ENCODE results near the gene NPTX2. TPM values are rescaled to one million over a fixed set of nuclear protein-coding genes. Genes with fewer than 3 reads are reported as not detected.
"Not testable (repeated sequence)": the region's sequence is repeated elsewhere in the genome, so short reads cannot be mapped to it uniquely, and the experiment has no call there.

Gene NPTX2, protein sequence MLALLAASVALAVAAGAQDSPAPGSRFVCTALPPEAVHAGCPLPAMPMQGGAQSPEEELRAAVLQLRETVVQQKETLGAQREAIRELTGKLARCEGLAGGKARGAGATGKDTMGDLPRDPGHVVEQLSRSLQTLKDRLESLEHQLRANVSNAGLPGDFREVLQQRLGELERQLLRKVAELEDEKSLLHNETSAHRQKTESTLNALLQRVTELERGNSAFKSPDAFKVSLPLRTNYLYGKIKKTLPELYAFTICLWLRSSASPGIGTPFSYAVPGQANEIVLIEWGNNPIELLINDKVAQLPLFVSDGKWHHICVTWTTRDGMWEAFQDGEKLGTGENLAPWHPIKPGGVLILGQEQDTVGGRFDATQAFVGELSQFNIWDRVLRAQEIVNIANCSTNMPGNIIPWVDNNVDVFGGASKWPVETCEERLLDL
- 9.2 TPM for polyA plus RNA-seq
- long read RNA-seq, donor 1, result 0 reads
- long read RNA-seq, donor 2, partial matches to known transcripts, result 5 of 5 reads
- long read RNA-seq, donor 2, other reads (novel, unspliced or antisense), result 0 of 5 reads
- long read RNA-seq, donor 3, result 0 reads
- long read RNA-seq, donor 4, result 0 reads
- long read RNA-seq, donor 5, result 0 reads
- long read RNA-seq, donor 6, result 0 reads
- long read RNA-seq, donor 7, result 0 reads
- long read RNA-seq, donor 8, partial matches to known transcripts, result 0 of 1 reads
- long read RNA-seq, donor 8, other reads (novel, unspliced or antisense), result 0 of 1 reads
- long read RNA-seq, donor 9, partial matches to known transcripts, result 10 of 13 reads
- long read RNA-seq, donor 9, other reads (novel, unspliced or antisense), result 0 of 13 reads
- long read RNA-seq, donor 10, partial matches to known transcripts, result 0 of 2 reads
- long read RNA-seq, donor 10, other reads (novel, unspliced or antisense), result 0 of 2 reads
- long read RNA-seq, donor 11, partial matches to known transcripts, result 0 of 1 reads
- long read RNA-seq, donor 11, other reads (novel, unspliced or antisense), result 0 of 1 reads

DNA sequence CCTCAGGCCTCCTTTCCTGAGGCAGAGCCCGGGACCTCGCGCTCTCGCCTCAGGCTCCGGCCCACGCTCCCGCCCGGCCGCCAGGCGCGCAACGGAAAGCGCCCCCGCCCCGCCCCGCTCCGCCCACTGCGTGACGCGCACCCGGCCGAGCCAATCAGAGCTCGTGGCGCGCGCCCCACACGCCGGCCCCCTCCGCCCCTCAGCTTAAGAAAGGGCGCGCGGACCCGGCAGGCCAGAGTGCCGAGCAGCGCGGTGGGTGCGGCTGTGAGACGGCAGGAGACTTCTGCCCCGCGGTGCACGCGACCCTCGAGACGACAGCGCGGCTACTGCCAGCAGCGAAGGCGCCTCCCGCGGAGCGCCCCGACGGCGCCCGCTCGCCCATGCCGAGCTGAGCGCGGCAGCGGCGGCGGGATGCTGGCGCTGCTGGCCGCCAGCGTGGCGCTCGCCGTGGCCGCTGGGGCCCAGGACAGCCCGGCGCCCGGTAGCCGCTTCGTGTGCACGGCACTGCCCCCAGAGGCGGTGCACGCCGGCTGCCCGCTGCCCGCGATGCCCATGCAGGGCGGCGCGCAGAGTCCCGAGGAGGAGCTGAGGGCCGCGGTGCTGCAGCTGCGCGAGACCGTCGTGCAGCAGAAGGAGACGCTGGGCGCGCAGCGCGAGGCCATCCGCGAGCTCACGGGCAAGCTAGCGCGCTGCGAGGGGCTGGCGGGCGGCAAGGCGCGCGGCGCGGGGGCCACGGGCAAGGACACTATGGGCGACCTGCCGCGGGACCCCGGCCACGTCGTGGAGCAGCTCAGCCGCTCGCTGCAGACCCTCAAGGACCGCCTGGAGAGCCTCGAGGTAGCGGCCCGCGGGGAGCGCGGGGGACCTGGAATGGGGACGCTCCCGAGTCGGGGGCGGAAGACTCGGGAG is at the start of gene NPTX2:
Gene NPTX2, plus strand, starts transcription at position 235 of the 909 bp plus-strand sequence. Its CDS starts 177 bp downstream, at position 412.
- no peak within 1 kb of the TSS for H3K27ac ChIP-seq (ENCODE audit: low read length)
- peak within 1 kb of the TSS; percentile 23 for H3K4me3 ChIP-seq (ENCODE audit: low read length)
- H3K27me3 ChIP-seq (ENCODE audit: control insufficient read depth, insufficient read depth, low read length), result peaks cover 69% of the 10 kb centered on the region
- no peaks in the 10 kb centered on the region for H3K36me3 ChIP-seq (ENCODE audit: control insufficient read depth, insufficient read depth, low read length)
- H3K9me3 ChIP-seq (ENCODE audit: control insufficient read depth, low read depth, low read length), result peaks cover 11% of the 10 kb centered on the region
- DNase-seq, result peak in 1 of 2 donors; percentile 49
- H3K4me1 ChIP-seq (ENCODE audit: control insufficient read depth, insufficient read depth, low read length), result no peaks in the 10 kb centered on the region
- WGBS (ENCODE audit: insufficient coverage, low lambda C conversion rate), result no CpG with 5 or more reads among the region's 130 CpGs

DNA sequence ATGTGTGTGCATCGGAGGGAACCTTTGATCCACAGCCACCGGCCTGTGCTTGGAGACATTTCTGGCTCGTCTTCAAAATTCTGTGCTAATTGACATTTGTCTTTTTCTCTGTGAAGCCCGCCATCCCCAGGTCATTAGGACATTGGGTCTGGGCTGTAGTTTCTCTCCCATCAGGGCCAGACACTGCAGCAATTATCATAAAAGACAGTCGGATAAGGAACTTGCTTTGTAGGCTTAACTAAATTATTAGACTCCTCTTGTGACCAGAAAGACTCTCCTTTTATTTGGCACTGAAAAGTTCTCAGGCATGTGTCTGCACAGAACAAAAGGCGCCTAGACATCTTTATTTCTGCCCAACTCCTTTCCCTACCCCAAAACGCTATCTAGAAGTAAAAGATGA is 49.1 kb upstream of the NPTX2 start:
- Histone ChIP-seq H3K4me1 (ENCODE audit: control insufficient read depth, insufficient read depth, low read length) (no peaks in the 10 kb centered on the region), H3K27me3 (ENCODE audit: control insufficient read depth, insufficient read depth, low read length) (peaks cover 9% of the 10 kb centered on the region), H3K36me3 (ENCODE audit: control insufficient read depth, insufficient read depth, low read length) (no peaks in the 10 kb centered on the region), H3K4me3 (ENCODE audit: low read length) (no peak overlapping the region), H3K27ac (ENCODE audit: low read length) (no peak overlapping the region), H3K9me3 (ENCODE audit: control insufficient read depth, low read depth, low read length) (no peaks in the 10 kb centered on the region)
- no peak for DNase-seq
- WGBS (ENCODE audit: insufficient coverage, low lambda C conversion rate), result no CpG with 5 or more reads among the region's 7 CpGs

DNA sequence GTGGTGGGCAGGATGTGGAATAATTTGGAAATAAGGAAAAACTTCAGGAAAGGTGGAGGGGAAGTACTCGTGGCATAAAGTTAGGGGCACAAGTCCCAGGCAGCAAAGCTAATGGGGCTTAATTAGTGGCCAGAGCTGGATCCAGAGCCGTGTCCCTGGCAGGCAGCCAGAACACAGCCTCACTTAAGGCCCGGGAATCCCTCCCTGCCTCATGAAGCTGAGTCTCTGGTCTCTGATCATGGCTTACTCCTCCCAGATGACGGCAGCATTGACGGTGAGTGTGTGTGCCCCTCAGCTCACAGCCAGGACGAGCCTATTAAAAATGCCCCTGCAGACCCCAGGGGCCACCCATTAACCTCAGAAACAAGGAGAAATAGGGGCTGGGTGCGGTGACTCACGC is 48.2 kb upstream of the NPTX2 start:
- DNase-seq, result no peak

DNA sequence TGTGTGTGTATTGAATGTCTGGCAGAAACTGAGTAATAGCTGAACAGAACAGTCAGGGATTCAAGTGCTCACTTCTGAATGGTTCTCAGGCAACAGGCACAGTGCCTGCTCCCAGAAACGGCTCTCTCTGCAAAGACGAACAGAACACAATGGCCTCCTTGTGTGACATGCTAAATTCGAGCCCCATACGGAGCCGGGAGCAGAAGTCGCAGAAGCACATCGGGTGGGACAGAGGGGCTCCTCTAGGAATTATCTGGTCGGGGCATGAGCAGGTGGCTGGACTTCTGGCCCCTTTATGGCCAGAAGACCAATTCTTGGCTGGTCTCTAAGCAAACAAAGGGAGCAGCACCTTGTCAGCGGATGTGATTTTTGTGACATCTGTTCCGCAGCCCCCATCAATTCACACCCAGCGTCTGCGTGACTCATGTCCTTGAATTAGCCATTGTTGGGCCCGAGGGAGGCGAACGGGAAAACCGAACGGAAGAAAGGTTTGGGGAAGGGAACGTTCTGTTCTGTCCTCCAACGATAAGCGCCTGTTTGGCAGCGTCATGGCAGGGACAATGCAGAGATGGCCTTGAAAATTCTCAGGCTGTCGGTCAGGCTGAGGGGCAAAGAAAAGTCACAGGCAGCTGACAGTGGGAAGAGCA is 47.3 kb upstream of the NPTX2 start:
- peaks cover 9% of the 10 kb centered on the region for H3K27me3 ChIP-seq (ENCODE audit: control insufficient read depth, insufficient read depth, low read length)
- WGBS (ENCODE audit: insufficient coverage, low lambda C conversion rate), result no CpG with 5 or more reads among the region's 22 CpGs
- no peaks in the 10 kb centered on the region for H3K36me3 ChIP-seq (ENCODE audit: control insufficient read depth, insufficient read depth, low read length)
- peak in 1 of 2 donors; percentile 13 for DNase-seq
- H3K9me3 ChIP-seq (ENCODE audit: control insufficient read depth, low read depth, low read length), result no peaks in the 10 kb centered on the region
- H3K4me3 ChIP-seq (ENCODE audit: low read length), result no peak overlapping the region
- H3K27ac ChIP-seq (ENCODE audit: low read length), result no peak overlapping the region
- H3K4me1 ChIP-seq (ENCODE audit: control insufficient read depth, insufficient read depth, low read length), result no peaks in the 10 kb centered on the region

More for the DNA sequence above, 48.2 kb upstream of the NPTX2 start:
- Histone ChIP-seq H3K4me1 (ENCODE audit: control insufficient read depth, insufficient read depth, low read length) (no peaks in the 10 kb centered on the region), H3K27ac (ENCODE audit: low read length) (no peak overlapping the region), H3K4me3 (ENCODE audit: low read length) (no peak overlapping the region), H3K36me3 (ENCODE audit: control insufficient read depth, insufficient read depth, low read length) (no peaks in the 10 kb centered on the region), H3K27me3 (ENCODE audit: control insufficient read depth, insufficient read depth, low read length) (peaks cover 9% of the 10 kb centered on the region), H3K9me3 (ENCODE audit: control insufficient read depth, low read depth, low read length) (no peaks in the 10 kb centered on the region)
- WGBS (ENCODE audit: insufficient coverage, low lambda C conversion rate), result 100% methylated on average over 1 of the region's 8 CpGs

DNA sequence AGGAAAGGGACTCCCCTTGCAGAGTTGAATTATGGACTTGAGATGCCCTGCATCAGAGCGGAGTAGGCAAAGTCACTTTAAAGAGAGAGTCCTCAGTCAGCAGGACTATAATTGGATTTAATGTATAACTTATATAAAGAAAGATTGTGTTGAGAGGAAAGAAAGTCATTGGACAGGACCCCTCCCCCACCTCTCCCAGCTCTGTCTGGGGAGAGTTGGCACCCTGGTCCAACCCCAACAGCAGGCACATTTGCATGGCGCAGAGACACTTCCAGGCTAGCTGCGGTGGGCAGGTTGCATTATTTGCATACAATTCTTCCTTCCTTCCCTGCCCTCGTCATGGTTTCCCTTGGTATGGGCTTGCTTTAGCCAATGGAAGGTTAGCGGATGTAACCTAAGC is 46.1 kb upstream of the NPTX2 start:
- DNase-seq, result no peak
- Histone ChIP-seq H3K27me3 (ENCODE audit: control insufficient read depth, insufficient read depth, low read length) (peaks cover 9% of the 10 kb centered on the region), H3K9me3 (ENCODE audit: control insufficient read depth, low read depth, low read length) (peaks cover 2% of the 10 kb centered on the region), H3K36me3 (ENCODE audit: control insufficient read depth, insufficient read depth, low read length) (no peaks in the 10 kb centered on the region), H3K4me1 (ENCODE audit: control insufficient read depth, insufficient read depth, low read length) (no peaks in the 10 kb centered on the region), H3K27ac (ENCODE audit: low read length) (no peak overlapping the region), H3K4me3 (ENCODE audit: low read length) (no peak overlapping the region)
- no CpG with 5 or more reads among the region's 5 CpGs for WGBS (ENCODE audit: insufficient coverage, low lambda C conversion rate)

DNA sequence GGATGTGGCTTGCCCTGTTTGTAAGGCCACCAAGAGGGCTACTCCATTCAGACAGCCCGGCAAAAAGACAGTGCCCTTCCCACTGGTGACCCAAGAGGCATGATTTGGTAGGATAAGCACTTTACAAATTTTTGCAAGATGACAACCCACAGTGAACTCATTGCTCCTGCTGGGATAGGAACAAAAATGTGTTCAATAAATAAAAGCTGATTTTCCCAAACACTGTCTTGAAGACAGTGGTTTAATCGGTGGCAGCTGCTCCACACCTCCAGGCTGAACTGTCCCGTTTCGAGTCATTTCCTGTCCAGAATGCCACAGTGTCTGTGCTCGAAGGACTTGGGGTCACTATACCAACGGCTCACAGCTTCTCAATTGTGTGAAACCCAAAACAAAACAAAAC is 45.1 kb upstream of the NPTX2 start:
- H3K36me3 ChIP-seq (ENCODE audit: control insufficient read depth, insufficient read depth, low read length), result no peaks in the 10 kb centered on the region
- WGBS (ENCODE audit: insufficient coverage, low lambda C conversion rate), result no CpG with 5 or more reads among the region's 6 CpGs
- H3K27me3 ChIP-seq (ENCODE audit: control insufficient read depth, insufficient read depth, low read length), result peaks cover 9% of the 10 kb centered on the region
- H3K4me3 ChIP-seq (ENCODE audit: low read length), result no peak overlapping the region
- no peaks in the 10 kb centered on the region for H3K4me1 ChIP-seq (ENCODE audit: control insufficient read depth, insufficient read depth, low read length)
- no peak overlapping the region for H3K27ac ChIP-seq (ENCODE audit: low read length)
- no peak for DNase-seq
- peaks cover 4% of the 10 kb centered on the region for H3K9me3 ChIP-seq (ENCODE audit: control insufficient read depth, low read depth, low read length)

DNA sequence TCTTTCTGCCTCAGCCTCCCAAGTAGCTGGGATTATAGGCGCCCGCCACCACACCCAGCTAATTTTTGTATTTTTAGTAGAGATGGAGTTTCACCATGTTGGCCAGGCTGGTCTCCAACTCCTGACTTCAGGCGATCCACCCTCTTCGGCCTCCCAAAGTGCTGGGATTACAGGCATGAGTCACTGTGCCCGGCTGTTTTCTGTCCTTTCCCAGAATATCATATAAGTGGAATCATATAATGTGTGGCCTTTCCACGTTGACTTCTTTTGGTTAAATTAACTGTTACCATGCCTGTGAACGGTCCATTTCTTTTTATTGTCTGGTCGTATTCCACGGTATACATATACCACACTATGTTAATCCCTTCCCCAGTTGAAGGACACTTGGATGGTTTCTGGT is 44.4 kb upstream of the NPTX2 start:
- WGBS (ENCODE audit: insufficient coverage, low lambda C conversion rate), result no CpG with 5 or more reads among the region's 9 CpGs
- H3K9me3 ChIP-seq (ENCODE audit: control insufficient read depth, low read depth, low read length); H3K4me1 ChIP-seq (ENCODE audit: control insufficient read depth, insufficient read depth, low read length); H3K27me3 ChIP-seq (ENCODE audit: control insufficient read depth, insufficient read depth, low read length); H3K36me3 ChIP-seq (ENCODE audit: control insufficient read depth, insufficient read depth, low read length); H3K27ac ChIP-seq (ENCODE audit: low read length); H3K4me3 ChIP-seq (ENCODE audit: low read length); DNase-seq: not testable (repeated sequence)

DNA sequence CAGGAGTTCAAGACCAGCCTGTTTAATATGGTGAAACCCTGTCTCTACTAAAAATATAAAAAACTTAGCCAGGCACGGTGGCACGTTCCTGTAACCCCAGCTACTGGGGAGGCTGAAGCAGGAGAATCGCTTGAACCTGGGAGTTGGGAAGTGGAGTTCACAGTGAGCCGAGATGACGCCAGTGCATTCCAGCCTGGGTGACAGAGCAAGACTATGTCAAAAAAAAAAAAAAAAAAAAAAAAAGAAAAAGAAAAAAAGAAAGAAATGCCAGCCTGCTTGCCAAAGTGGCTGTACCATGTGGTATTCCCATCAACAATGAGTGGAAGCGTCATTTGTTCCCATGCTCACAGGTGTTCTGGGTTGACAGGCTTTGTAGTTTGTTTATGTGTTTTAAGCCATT is 43.3 kb upstream of the NPTX2 start:
- no peak for DNase-seq
- Histone ChIP-seq H3K4me1 (ENCODE audit: control insufficient read depth, insufficient read depth, low read length) (no peaks in the 10 kb centered on the region), H3K36me3 (ENCODE audit: control insufficient read depth, insufficient read depth, low read length) (no peaks in the 10 kb centered on the region), H3K4me3 (ENCODE audit: low read length) (no peak overlapping the region), H3K27ac (ENCODE audit: low read length) (no peak overlapping the region), H3K9me3 (ENCODE audit: control insufficient read depth, low read depth, low read length) (peaks cover 4% of the 10 kb centered on the region), H3K27me3 (ENCODE audit: control insufficient read depth, insufficient read depth, low read length) (peaks cover 9% of the 10 kb centered on the region)
- 69% methylated on average over 2 of the region's 6 CpGs for WGBS (ENCODE audit: insufficient coverage, low lambda C conversion rate)

DNA sequence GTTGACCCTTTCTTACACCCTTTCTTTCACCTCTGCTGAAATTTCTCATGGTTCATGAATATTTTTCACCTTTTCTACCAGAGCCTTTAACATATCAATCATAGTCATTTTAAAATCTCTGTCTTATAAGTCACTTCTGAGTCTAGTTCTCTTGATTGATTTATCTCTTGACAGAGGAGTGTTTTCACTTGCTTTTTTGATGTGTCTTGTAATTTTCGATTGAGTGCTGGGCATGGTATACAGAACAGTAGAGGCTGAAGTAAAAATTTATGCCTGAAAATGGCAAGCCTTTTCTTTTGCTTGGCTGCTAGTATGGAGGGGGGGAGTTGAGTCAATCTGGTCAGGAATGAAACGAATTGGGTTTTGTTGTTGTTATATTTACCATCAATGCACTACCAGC is 41.2 kb upstream of the NPTX2 start:
- Histone ChIP-seq H3K4me1 (ENCODE audit: control insufficient read depth, insufficient read depth, low read length) (no peaks in the 10 kb centered on the region), H3K27me3 (ENCODE audit: control insufficient read depth, insufficient read depth, low read length) (peaks cover 2% of the 10 kb centered on the region), H3K27ac (ENCODE audit: low read length) (no peak overlapping the region), H3K9me3 (ENCODE audit: control insufficient read depth, low read depth, low read length) (peaks cover 4% of the 10 kb centered on the region), H3K4me3 (ENCODE audit: low read length) (no peak overlapping the region), H3K36me3 (ENCODE audit: control insufficient read depth, insufficient read depth, low read length) (no peaks in the 10 kb centered on the region)
- DNase-seq, result no peak
- no CpG with 5 or more reads among the region's 2 CpGs for WGBS (ENCODE audit: insufficient coverage, low lambda C conversion rate)
